NCI-H2029 (cell line): ENCODE data around the gene PAQR6.

ENCODE experiments used
- DNase-seq: peaks from one replicate; lab custom pipeline; 2025; lab: John Stamatoyannopoulos, UW

Gene PAQR6

GRCh38 chr1:156263288-156263655 lies 15.4 kb upstream of the PAQR6 start:
- no peak for DNase-seq

GRCh38 chr1:156262461-156263287 lies 14.8 kb upstream of the PAQR6 start:
- no peak for DNase-seq

GRCh38 chr1:156260896-156261295 lies 13.0 kb upstream of the PAQR6 start:
- no peak for DNase-seq

- no peak for DNase-seq
Measured at GRCh38 chr1:156259805-156260204, 11.9 kb upstream of the PAQR6 start.

GRCh38 chr1:156258859-156259258 lies 11.0 kb upstream of the PAQR6 start:
- DNase-seq: no peak

GRCh38 chr1:156257711-156258110 lies 9.9 kb upstream of the PAQR6 start:
- no peak for DNase-seq

GRCh38 chr1:156253634-156254033 lies 5.8 kb upstream of the PAQR6 start:
- no peak for DNase-seq

- DNase-seq: no peak
Measured at GRCh38 chr1:156251527-156251926, 3.7 kb upstream of the PAQR6 start.

GRCh38 chr1:156249593-156249992 lies 1.7 kb upstream of the PAQR6 start:
- DNase-seq: no peak

- DNase-seq: no peak
Measured at GRCh38 chr1:156248323-156248683, 447 bp upstream of the PAQR6 start.

GRCh38 chr1:156246781-156247459 lies 936 bp downstream of the PAQR6 start:
- no peak for DNase-seq

- no peak for DNase-seq
Measured at GRCh38 chr1:156246241-156246780, 1.5 kb downstream of the PAQR6 start.

GRCh38 chr1:156245451-156246232 lies 2.2 kb downstream of the PAQR6 start:
- DNase-seq: peak; percentile 19

GRCh38 chr1:156244712-156245111 lies 3.1 kb downstream of the PAQR6 start:
- no peak for DNase-seq

GRCh38 chr1:156244126-156244525 lies 3.7 kb downstream of the PAQR6 start:
- DNase-seq: no peak

GRCh38 chr1:156242738-156243137 lies 5.1 kb downstream of the PAQR6 start:
- no peak for DNase-seq

GRCh38 chr1:156241926-156242325 lies 5.9 kb downstream of the PAQR6 start, which contains the start of gene BGLAP:
TSS of gene BGLAP (plus strand) at chr1:156242184. CDS start at chr1:156242232, 48 bp downstream.
- DNase-seq: no peak

GRCh38 chr1:156241311-156241811 lies 6.5 kb downstream of the PAQR6 start:
- DNase-seq: no peak

- DNase-seq: no peak
Measured at GRCh38 chr1:156238248-156238647, 9.6 kb downstream of the PAQR6 start.

- no peak for DNase-seq
Measured at GRCh38 chr1:156236164-156236563, 11.7 kb downstream of the PAQR6 start.

GRCh38 chr1:156233426-156234127 lies 14.3 kb downstream of the PAQR6 start:
- DNase-seq: no peak
